GM19468 (cell line): ENCODE results near the gene SPTSSB.

ENCODE experiments used
- ATAC-seq: cut with Tn5 transposase; IDR thresholded peaks from one replicate; pipeline ENCODE4 v1.9.1; 2021; ENCODE audit warnings: mild to moderate bottlenecking, moderate library complexity, moderate number of reproducible peaks; ENCODE audit not compliant: unreplicated experiment; ENCODE audit errors: extremely low read depth

The SPTSSB gene

DNA sequence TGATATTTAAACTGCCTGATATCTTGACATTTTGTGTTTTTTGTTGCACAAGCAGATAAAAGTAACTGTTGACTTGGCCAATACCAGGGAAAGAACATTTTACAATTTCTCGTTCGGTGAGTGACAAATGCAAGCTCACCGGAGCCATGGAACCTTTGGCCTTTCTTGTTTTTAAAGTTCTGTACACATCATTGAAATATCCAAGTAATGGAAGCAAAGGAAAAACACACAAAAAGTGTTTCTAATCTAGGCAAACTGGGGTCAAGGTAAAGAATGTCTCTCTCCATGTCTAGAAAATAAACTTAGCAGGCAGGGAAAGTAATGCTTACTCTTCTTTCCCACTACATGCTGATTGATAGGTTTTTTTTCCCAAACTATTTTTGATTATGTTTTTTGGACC, 27.8 kb downstream of the SPTSSB start:
- ATAC-seq = no peak

DNA sequence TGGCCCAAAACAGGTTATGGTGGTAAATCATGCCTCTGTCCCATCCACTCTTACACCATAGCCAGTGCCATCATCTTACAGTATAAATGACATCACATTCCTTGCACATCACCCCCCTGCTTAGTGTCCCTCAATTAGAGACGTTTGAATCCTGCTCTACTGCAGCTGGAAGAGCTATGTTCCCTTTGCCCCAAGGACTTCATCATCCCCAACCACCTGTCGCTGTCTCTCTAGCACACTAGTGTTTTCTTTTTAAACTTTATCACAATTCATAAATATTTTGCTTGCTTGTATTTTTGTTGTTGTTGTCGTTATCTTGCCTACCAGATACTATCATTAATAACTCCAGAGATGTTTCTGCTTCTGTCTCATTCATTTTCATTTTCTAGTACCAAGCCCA, 28.7 kb downstream of the SPTSSB start:
- ATAC-seq = no peak

DNA sequence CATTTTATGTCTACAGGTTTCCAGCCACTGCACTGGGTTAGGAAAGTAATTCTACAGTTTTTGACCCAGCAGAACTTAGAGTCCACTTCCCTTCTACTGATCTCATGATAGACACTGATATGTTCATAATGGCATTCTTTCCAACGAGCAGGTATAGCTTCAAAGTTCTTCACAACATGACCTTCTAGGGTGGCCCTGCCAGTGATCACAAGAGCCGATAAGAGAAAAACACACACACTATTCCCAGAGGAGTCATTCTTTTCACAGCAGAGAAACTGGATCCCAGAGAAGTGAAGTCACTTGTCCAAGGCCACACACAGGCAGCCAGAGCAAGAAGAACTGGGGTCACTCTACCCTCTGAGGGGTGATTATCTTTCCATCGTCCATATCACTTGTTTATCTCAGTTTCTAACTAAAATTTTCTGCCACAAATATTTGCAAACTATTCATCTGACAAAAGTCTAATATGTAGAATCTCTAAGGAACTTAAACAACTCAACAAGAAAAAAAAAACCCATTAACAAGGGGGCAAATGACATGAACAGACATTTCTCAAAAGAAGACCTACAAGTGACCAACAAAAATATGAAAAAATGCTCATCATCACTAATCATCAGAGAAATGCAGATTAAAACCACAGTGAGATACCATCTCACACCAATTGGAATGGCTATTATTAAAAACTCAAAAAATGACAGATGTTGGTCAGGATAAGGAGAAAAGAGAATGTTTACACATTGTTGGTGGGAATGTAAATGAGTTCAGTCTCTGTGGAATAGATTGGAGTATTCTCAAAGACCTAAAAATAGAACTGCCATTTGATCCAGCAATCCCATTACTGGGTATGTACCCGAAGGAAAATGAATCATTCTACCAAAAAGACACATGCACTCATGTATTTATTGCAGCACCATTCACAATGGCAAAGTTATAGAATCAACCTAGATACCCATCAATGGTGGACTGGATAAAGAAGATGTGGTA, 31.5 kb downstream of the SPTSSB start:
- ATAC-seq = no peak

DNA sequence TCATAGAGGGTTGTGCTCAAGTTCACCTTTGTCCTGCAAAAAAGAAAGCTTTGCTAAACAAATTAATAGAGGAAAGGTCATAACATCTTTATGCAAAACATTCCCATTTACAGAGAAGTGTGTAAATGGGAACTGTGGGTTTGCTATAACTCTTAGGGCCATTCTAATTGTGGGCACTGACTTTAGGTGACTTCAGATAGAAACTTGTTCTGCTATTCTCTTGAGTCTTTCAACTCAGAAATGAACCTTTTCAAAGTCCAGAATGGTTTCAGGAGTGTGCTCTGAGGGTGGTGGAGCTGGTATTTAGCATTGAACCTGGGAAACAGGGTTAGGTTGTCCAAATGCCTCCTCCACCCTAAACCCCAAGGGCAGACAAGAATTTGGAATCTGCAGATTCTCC, 34.0 kb downstream of the SPTSSB start:
- no peak for ATAC-seq

DNA sequence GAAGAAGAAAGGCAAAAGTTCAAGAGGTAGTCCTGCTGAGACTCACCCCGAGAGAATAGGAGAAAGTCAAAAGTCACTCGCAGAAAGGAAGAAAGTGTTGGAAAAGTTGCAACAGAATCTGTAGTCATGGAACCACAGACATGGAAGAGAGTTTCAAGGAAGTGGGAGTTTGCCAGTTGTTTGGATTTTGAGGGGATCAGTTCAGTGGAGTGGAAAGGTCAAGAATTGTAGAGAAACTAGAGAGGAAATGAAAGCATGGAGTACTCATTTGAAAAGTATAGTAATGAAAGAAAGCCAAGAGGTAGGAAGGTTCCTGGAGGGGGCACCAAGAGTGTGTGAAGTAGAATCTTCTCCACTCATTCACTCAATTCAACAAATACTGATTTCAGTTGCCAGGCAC, 34.7 kb downstream of the SPTSSB start:
- ATAC-seq = no peak

DNA sequence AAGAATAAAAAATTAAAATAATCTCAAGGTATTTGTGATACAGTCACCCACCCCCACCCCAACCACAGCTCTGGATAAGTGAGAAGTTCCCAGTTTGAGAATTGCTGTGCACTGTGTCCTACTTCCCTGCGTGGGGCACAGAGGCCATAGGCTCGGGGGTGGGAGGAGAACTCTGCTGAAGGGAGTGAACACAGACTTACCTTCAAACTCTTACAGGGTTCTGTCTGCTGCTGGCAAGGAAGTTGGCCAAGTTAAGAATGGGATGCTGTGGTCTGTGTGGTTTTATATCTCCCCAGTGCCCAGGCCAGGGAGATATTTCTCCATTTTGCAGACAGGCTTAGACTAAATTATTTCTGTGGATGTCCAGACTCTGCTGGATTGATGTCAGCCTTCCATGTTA, 37.6 kb downstream of the SPTSSB start:
- ATAC-seq = no peak

DNA sequence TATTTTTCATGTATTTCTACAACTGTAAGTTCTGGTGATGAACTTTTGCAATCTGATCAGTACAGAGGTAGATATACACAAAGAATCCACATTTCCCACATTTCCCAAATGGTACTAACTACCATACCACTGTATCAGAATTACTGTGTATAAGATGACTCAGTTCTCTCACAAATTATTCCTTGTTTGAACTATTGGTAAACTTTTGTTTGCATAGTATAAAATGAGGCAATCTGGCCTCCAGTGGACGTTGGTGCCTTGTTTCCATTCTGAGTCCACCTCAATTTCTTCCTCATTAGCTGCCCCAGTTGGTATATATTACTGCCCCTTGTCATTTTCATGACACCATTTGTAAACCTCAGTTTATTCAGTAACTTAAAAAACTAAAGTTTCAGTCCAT, 38.5 kb downstream of the SPTSSB start:
- no peak for ATAC-seq

DNA sequence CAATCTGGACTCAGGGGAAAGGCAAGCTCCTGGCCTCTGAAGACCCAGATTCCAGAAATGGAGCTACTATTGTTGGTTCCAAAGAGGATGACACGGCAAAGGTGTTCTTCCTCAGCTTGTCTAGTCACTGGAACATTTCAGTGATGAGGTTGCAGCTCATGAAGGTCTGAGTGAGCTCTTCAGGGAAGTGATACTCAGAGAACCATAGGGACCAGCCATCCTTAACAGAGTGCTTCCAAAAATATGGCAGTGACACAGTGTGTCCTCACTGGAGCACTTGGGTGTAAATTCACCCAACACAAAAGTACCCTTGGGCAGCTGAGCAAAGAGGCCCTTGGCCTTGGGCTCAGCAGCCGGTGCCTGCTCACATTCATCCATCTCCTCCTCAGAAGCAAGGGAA, 46.3 kb downstream of the SPTSSB start:
- ATAC-seq = no peak

DNA sequence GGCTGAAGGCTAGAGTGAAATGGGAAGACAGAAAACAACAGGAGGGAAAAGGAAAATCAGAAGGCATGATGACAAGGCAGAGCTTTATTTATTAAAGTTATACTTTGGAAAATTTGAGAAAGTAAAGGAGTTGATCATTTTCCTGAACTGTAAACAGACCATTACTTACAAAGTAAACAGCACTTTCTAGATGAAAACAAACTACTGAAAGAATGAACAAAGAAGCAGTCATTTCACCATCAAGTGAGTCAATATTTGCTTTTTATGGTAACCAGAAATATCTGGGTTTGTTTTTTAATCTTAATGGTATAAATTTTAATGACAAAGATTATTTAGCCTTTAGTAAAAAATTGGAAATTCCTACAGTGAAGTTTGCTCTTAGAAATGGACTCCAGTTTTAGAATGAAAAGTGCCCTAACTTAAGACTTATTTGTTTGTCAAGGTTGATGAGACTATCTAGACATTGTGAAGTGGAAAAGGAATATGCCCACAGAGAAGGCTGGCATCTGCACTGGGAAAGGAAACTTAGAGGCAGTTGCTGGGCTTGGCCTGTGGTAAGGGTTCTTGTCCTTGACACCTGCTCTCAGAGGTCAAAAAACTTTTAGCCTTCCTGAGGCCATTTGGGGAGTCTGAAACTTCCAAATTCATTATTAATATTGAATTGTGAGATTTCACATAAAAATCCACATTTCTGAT, 47.2 kb downstream of the SPTSSB start:
- ATAC-seq = no peak

DNA sequence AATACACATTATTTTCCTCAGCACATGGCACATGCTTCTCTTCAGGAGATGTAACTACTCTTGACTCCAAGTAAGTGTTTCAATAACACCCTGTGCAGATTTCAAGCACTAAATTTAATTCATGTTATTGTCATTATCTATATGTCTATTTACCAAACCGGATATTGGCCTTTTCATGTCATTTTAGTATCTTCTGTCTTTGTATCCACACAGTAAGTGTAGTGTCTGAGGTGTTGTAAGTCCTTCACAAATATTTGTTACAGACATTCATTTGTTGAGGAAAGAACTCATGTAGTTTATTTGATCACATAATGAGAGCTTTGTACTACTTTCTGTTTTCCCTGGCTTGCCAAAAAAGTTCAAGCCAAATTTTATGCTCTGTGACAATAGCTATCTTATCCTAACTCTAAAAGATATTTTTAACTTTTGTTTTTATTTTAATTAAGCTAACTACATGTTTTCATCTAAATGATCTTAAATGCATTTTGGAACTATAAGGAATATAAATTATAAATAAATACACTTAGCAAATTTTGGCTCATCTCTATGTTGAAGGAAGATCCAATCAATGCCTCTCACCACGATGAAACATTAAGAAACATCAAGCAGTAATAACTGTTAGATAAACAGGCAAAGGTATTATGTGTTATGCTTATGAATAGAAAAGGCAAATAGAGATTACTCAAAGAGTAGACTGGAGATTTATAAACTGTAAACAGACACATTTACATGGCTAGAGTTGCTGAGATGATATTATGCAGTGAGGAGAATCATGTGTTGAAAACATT, 48.3 kb downstream of the SPTSSB start:
- no peak for ATAC-seq

DNA sequence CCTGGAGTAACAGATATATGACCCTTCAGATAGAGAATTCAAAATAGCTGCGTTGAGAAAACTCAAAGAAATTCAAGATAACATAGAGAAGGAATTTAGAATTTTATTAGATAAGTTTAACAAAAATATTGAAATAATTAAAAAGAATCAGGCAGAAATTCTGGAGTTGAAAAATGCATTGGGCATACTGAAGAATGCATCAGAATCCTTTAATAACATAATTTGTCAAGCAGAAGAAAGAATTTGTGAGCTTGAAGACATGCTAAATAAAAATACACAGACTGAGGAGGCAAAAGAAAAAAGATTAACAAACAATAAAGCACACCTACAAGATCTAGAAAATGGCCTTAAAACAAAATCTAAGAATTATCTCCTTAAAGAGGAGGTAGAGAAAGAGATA, 50.5 kb downstream of the SPTSSB start:
- ATAC-seq = no peak

DNA sequence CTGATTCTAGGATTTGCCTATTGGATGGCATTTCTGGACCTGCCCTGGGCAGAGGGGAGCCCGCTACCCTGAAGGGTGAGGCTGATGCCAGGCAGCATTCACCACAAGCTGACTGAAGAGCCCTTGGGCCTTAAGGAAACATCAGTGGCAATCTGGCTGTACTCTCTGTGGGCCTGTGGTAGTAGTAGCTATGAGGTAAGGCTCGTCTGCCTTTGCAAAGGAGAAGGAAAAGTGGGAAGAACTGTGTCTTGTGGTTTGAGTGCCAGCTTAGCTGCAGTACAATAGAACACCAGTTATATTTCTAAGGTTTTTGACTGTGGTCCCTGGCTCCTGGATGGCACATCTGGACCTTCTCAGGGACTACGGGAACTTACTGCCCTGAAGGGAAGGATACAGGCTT, 51.5 kb downstream of the SPTSSB start:
- no peak for ATAC-seq

DNA sequence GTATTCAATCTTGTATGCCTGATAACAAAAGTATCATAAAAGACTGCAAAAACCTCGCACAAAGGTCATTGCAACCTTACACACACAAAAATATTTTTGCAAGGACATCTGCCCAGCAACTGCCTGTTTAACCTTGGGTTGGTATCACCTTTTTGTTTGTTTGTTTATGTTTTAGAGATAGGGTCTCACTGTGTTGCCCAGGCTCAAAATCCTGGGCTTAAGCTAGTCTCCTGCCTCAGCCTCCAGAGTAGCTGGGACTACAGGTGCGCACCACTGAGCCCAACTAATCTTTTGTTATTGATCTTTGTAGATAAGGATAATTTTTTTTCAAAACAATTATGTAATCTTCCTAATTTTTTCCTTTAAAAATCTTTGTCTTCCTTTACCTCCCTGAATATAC, 54.2 kb downstream of the SPTSSB start:
- no peak for ATAC-seq

DNA sequence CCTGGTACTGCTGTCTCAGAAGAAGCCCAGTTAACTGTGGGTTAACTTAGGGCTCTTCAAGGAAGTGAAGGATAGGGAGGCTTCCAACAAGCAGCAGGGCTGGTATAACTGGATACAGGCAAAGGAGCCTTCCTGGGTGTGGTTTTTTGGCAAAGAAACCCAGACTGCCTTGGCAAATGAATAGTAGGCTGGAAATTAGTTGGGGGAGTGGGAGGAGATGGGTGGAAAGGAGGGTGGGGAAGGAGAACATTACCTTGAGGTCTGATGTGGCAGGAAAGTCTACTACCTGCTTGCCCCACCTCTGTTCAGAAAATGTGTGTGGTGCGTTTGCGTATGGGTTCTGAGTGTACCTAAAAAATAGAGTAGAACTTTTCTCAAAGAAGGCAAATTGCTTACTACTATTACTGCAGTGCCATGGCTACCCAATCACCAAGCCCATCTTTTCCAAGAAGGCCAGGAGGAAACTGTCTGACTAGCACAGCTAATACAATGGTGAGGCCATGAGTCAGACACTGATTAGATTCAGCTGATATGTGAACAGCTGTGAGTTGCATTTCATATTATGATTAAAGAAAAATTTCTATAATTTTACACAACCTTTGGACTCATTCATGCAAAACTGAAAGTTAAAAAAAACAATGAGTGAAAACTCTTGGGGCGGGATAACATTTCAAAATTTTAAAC, 55.2 kb downstream of the SPTSSB start:
- ATAC-seq = no peak

DNA sequence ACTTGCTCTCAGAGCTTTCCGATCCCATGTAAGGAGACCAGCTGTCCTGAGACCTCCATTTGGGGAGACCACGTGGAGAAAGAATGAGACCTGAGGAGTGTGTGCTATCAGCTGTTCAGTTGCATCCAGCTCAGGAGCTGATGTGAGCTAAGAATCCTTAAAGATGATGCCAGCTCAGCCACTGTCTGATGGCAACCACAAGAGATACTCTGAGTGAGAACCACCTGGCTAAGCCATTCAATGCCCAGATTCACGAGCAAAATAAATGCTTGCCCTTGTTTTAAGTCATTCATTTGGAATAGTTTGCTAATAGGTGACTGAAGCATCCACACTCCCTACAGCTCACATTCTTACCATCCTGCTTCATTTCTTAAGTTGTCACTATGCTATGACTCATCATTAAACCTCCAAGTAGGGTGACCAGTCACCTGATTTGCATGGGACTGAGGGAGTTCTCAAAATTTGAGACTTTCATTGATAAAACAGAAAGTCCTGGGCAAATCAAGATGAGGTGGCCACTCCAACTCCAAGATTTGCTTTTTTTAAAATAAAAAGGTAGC, 56.4 kb downstream of the SPTSSB start:
- ATAC-seq = no peak

DNA sequence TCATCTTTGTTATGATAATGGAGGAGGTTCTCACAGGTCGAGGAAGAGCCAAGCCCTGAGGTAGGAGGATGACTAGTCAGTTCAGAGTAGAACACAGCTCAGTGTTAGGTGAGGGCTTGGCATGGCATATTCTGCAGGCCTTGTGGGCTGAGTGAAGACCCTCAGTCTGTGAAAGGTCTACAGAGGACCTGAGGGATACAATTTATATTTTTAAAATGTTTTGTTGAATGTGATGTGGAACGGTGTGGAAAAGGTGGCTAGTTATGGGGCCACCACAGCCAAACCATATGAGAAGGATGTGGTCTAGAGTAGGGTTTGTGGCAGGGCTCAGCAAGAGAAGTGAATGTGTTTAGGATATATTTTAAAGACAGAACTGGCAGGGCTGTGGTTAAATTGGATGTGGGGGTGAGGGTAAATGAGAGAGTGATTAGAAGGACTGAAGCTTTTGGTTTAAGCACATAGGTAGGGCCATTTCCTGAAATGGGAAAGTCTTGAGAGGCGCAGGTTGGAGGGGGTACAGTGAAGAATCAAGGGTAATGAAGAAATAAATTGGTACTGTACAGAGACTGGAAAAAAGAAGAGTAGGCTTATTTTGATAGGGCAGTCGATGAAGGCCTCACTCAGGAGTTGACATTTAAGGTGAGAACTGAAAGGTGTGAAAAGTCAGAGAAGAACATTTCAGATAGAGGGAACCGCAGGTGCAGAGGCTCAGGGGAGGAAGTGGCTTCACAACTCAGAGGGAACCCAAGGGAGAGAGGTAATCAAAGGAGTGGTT, 60.5 kb downstream of the SPTSSB start:
- ATAC-seq = peak; percentile 72

DNA sequence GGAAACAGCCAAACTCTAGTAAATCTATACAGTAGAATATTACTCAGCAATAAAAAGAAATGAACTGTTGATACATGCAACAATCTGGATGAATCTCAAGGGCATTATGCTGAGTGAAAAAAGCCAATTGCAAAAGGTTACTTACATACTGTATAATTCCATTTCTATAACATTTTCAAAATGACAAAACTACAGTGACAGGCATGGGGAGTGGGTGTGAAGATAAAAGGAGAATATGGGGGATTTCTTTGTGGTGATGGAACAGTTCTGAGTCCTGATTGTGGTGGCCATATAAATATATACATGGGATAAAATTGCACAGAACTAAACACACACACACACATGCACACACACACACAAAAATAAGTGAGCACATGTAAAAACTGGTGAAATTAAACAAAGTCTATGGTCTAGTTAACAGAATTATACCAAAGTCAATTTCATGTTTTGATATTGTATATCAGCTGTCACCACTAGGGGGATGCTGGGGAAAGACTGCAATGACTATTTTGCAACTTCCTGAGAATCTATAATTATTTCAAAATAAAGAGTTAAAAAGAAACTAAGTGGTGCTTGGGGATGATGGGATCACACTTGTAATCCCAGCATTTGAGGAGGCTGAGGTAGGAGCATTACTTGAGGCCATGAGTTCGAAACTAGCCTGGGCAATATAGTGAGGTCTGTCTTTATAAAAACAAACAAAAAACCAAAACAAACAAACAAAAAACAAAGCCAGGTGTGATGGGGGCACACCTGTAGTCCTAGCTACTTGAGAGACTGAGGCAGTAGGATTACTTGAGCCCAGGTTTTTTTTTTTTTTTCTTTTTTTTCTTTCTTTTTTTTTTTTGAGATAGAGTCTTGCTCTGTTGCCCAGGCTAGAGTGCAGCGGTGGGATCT, 66.0 kb downstream of the SPTSSB start:
- ATAC-seq = no peak

DNA sequence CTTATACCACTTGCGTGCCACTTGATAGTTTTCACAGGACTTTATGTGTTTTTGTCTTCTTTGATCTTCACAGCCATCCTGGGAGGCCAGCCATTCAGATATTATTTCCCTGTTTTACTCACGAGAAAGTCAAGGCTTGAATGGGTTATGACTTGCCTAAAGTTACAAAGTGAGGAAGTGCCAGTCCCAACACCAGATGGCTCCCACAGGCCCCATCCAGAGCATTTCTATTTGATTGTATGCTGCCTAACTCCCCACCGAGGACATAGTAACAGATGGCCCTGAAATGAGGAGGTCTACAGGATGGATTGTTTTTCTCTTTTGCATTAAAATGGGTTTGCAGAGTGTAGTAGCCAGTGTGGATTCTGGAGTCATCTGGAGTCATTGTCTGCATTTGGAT, 74.5 kb downstream of the SPTSSB start:
- ATAC-seq = no peak
